HEK293 (cell line): Measurements from ENCODE around the gene IQSEC1.

ENCODE experiments used
- CTCF ChIP-seq: fragments of 450-650 bp; formaldehyde crosslinking; IDR thresholded peaks from 2 replicates; pipeline ENCODE4 v1.5.1; 2016; ENCODE audit warnings: missing biosample characterization, missing genetic modification characterization
- ZNF404 ChIP-seq: fragments of 450-650 bp; formaldehyde crosslinking; IDR thresholded peaks from 2 replicates; pipeline ENCODE4 v1.5.1; 2017; ENCODE audit warnings: missing biosample characterization, missing genetic modification characterization

DNA sequence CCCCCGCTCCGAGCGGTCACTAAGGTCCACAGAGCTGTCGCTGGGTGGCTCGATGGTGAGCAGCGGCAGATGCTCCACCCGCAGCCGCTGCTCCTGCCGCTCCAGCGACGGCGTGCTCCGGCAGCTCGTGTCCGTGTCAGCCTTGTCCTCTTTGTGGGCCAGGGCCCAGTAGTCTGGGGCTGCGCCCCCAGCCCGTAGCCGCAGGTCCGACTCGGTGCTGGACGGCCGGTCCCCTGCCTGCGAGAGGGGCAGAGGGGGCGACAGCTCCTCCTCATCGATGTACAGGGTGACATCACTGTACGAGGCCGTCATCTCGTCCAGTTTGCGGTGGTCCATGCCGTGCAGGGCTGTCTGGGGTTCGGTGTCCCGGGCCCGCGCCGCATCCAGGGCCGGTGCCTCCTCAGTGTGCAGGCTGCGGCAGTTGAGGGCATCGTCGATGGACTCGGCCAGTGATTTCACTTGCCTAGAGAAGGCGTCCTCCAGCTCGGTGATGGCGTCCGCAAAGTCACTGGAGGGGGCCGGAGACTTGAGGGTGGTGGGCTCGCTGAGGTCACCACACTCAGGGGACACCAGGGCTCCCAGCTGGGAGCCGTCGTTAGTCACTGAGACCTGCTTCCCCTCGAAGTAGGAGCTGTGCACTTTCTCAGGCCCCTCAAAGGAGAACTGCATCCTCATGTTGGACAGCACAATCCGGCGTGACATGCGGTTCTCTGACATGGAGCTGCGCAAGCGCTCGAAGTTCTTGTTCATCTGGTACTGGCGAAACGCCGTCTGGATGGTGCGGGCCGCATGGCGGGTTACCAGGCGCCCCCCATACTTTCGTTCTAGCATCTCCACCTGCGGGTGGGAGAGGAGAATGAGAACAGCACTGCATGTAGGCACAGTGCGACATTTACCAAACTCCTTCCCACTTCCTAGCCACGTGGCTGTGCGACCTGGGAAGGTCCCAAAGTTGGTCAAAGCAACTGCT, 137.1 kb downstream of the IQSEC1 start:
- TF ChIP-seq CTCF (tag by site-specific recombination) = no peak
- no peak for TF ChIP-seq ZNF404 (tag by site-specific recombination)
